HT-29 (cell line): ENCODE data around the gene NLK. TPM values are rescaled to one million over a fixed set of nuclear protein-coding genes. Genes with fewer than 3 reads are reported as not detected.
"Not testable (repeated sequence)": the region's sequence is repeated elsewhere in the genome, so short reads cannot be mapped to it uniquely, and the experiment has no call there.

Experiments used
- DNase-seq: peaks from one replicate; pipeline ENCODE4 v3.0.0-alpha.2; 2015; ENCODE audit warnings: low spot score
- total RNA-seq: library from RNA; depleted of rRNA; stranded (reverse); fragments of >200 nt; shearing (Covaris generic); gene quantifications from 2 replicates; pipeline ENCODE4 v1.2.3, GENCODE V29; 2014; rRNA removed

The NLK gene
- 13.0 and 17.7 TPM in 2 replicates for total RNA-seq

GRCh38 chr17:28042657-28042720 lies at the start of gene NLK:
Gene NLK (plus strand): TSS chr17:28042677. CDS start chr17:28042874, 197 bp downstream.
- no peak for DNase-seq

GRCh38 chr17:27993161-27993695 lies 49.2 kb upstream of the NLK start:
- no peak for DNase-seq

GRCh38 chr17:27993723-27994310 lies 48.7 kb upstream of the NLK start:
- no peak for DNase-seq

- no peak for DNase-seq
Measured at GRCh38 chr17:27994586-27994985, 47.9 kb upstream of the NLK start.

GRCh38 chr17:27995554-27995953 lies 46.9 kb upstream of the NLK start:
- no peak for DNase-seq

- DNase-seq = no peak
Measured at GRCh38 chr17:27996202-27997043, 46.1 kb upstream of the NLK start.

- no peak for DNase-seq
Measured at GRCh38 chr17:27997044-27997401, 45.5 kb upstream of the NLK start.

- no peak for DNase-seq
Measured at GRCh38 chr17:27997522-27997921, 45.0 kb upstream of the NLK start.

GRCh38 chr17:28001149-28001548 lies 41.3 kb upstream of the NLK start:
- DNase-seq = no peak

- no peak for DNase-seq
Measured at GRCh38 chr17:28004344-28004743, 38.1 kb upstream of the NLK start.

- not testable (repeated sequence) for DNase-seq
Measured at GRCh38 chr17:28007925-28008324, 34.6 kb upstream of the NLK start.

- peak; percentile 69 for DNase-seq
Measured at GRCh38 chr17:28008513-28008912, 34.0 kb upstream of the NLK start.

- DNase-seq = no peak
Measured at GRCh38 chr17:28010406-28010805, 32.1 kb upstream of the NLK start.

- no peak for DNase-seq
Measured at GRCh38 chr17:28018439-28019070, 23.9 kb upstream of the NLK start.

GRCh38 chr17:28020515-28020914 lies 22.0 kb upstream of the NLK start:
- DNase-seq = no peak

GRCh38 chr17:28029044-28029443 lies 13.4 kb upstream of the NLK start:
- DNase-seq = no peak

- DNase-seq = no peak
Measured at GRCh38 chr17:28030386-28030785, 12.1 kb upstream of the NLK start.

- DNase-seq = no peak
Measured at GRCh38 chr17:28031174-28031573, 11.3 kb upstream of the NLK start.

- DNase-seq = no peak
Measured at GRCh38 chr17:28033972-28034714, 8.3 kb upstream of the NLK start.

- DNase-seq = not testable (repeated sequence)
Measured at GRCh38 chr17:28035452-28035851, 7.0 kb upstream of the NLK start.

- DNase-seq = not testable (repeated sequence)
Measured at GRCh38 chr17:28035884-28036283, 6.6 kb upstream of the NLK start.

- DNase-seq = no peak
Measured at GRCh38 chr17:28038802-28039201, 3.7 kb upstream of the NLK start.
